Panc1 (cell line): Measurements from ENCODE around the gene KIF27. TPM values are rescaled to one million over a fixed set of nuclear protein-coding genes. Genes with fewer than 3 reads are reported as not detected.

Experiments
- ATAC-seq: fragments of 200-7000 bp; cut with Tn5 transposase; 2 replicates; pipeline ENCODE4 v1.9.1; 2020; ENCODE audit warnings: mild to moderate bottlenecking, moderate library complexity
- BruUV-seq: library from RNA; stranded (reverse); fragments of 400-500 nt; replicated peaks from 2 replicates; lab custom pipeline; 2021; lab: Mats Ljungman, UMichigan
- CTCF ChIA-PET: fragments of 300-600 bp; sonication (Branson Sonifier 250); formaldehyde crosslinking; loops from one replicate; lab custom pipeline; 2022; ENCODE audit warnings: antibody characterized with exemption; lab: Charles Lee
- POLR2A ChIA-PET: fragments of 300-600 bp; sonication (Branson Sonifier 250); formaldehyde crosslinking; loops from one replicate; lab custom pipeline; 2022; ENCODE audit warnings: antibody characterized with exemption; lab: Charles Lee
- DNase-seq: peaks from one replicate; pipeline ENCODE4 v3.0.0-alpha.2; 2010; ENCODE audit warnings: low read depth, low spot score
- H3K27ac ChIP-seq: 2 replicates; pipeline ENCODE4 v1.5.1; 2011; ENCODE audit warnings: mild to moderate bottlenecking, low read length, inconsistent platforms
- H3K27me3 ChIP-seq: fragments of 200-500 bp; sonication (Bioruptor generic); 2 replicates; pipeline ENCODE4 v1.6.0; 2014; ENCODE audit warnings: low read length, inconsistent platforms; ENCODE audit not compliant: control insufficient read depth, insufficient read depth
- H3K36me3 ChIP-seq: fragments of 200-500 bp; sonication (Bioruptor generic); 2 replicates; pipeline ENCODE4 v1.5.1; 2014; ENCODE audit warnings: inconsistent platforms, mild to moderate bottlenecking, low read length, moderate library complexity; ENCODE audit not compliant: control insufficient read depth, insufficient read depth
- H3K4me1 ChIP-seq: 2 replicates; pipeline ENCODE4 v1.5.1; 2011; ENCODE audit warnings: inconsistent platforms, mild to moderate bottlenecking, low read length, moderate library complexity; ENCODE audit not compliant: control insufficient read depth, insufficient read depth
- H3K4me3 ChIP-seq, 2 experiments: 2 replicates each; pipeline ENCODE4 v1.5.1; 2011 to 2012; ENCODE audit warnings: low read depth in 2 of 2, low read length in 2 of 2, mild to moderate bottlenecking in 2 of 2, inconsistent platforms in 1 of 2, moderate library complexity in 1 of 2
- H3K9me3 ChIP-seq: fragments of 200-500 bp; sonication (Bioruptor generic); 2 replicates; pipeline ENCODE4 v1.5.1; 2014; ENCODE audit warnings: low read depth, mild to moderate bottlenecking, inconsistent platforms, low read length, moderate library complexity; ENCODE audit not compliant: control insufficient read depth, insufficient read depth
- CTCF ChIP-seq: fragments of 450-650 bp; IDR thresholded peaks from 2 replicates; pipeline ENCODE4 v1.5.1; 2017; ENCODE audit warnings: mild to moderate bottlenecking
- POLR2AphosphoS5 ChIP-seq: IDR thresholded peaks from 2 replicates; pipeline ENCODE4 v1.6.1; 2012; ENCODE audit warnings: mild to moderate bottlenecking, low read depth, low read length, moderate library complexity
- REST ChIP-seq, 2 experiments: IDR thresholded peaks; 2 replicates each; pipeline ENCODE4 v1.6.1; 2011 to 2012; ENCODE audit warnings: low read depth in 2 of 2, control low read depth in 1 of 2, low read length in 1 of 2, mild to moderate bottlenecking in 1 of 2, moderate library complexity in 1 of 2; ENCODE audit not compliant: insufficient read depth in 1 of 2
- SIN3A ChIP-seq: IDR thresholded peaks from 2 replicates; pipeline ENCODE4 v1.6.1; 2012; ENCODE audit warnings: low read depth, mild to moderate bottlenecking, low read length, moderate library complexity, borderline replicate concordance; ENCODE audit not compliant: insufficient read depth
- TCF7L2 ChIP-seq: IDR thresholded peaks from 2 replicates; pipeline ENCODE4 v1.6.1; 2011; ENCODE audit warnings: mild to moderate bottlenecking, low read depth, low read length, inconsistent platforms
- in situ Hi-C: cut with HindIII; loops from 2 replicates; pipeline ENCODE4 v1.10.0; 2016; ENCODE audit warnings: low sequenced_read_pairs, low pct_unique_long_range_greater_than_20kb
- intact Hi-C: fragments of 100-400 bp; cut with micrococcal nuclease; formaldehyde crosslinking; loops from one replicate; pipeline ENCODE4 v1.10.0; 2022; ENCODE audit not compliant: unreplicated experiment
- total RNA-seq: library from RNA; stranded (reverse); gene quantifications from one replicate; pipeline ENCODE4 v1.2.1, GENCODE V29; 2021; ENCODE audit not compliant: unreplicated experiment

KIF27 gene
- total RNA-seq, 1 experiment from 2014 or later: 3.4 TPM

GRCh38 chr9:83932851-83933250 is 11.6 kb upstream of the KIF27 start:
- Histone ChIP-seq H3K4me3 (no peak overlapping the region), H3K4me1 (no peaks in the 10 kb centered on the region), H3K27me3 (no peaks in the 10 kb centered on the region), H3K27ac (no peak overlapping the region), H3K36me3 (no peaks in the 10 kb centered on the region), H3K9me3 (no peaks in the 10 kb centered on the region)
- BruUV-seq: no TSS peak
- ATAC-seq (no peak), DNase-seq (no peak)
- intact Hi-C loops: no loop called here
- ChIA-PET POLR2A (no interaction called here), CTCF (no interaction called here)
- TF ChIP-seq REST (IDR thresholded peaks at IDR 0.05; ENCODE audit: insufficient read depth in 1 of 2, low read depth in 2 of 2, low read length in 1 of 2): no peak
- TF ChIP-seq SIN3A: no peak
- TF ChIP-seq POLR2AphosphoS5: no peak
- no peak for TF ChIP-seq CTCF
- TF ChIP-seq TCF7L2: no peak
- in situ Hi-C loops: no loop called here

GRCh38 chr9:83932011-83932410 is 10.8 kb upstream of the KIF27 start:
- no peak for DNase-seq
- no peaks in the 10 kb centered on the region for H3K9me3 ChIP-seq
- ChIA-PET CTCF (no interaction called here), POLR2A (no interaction called here)
- BruUV-seq: no TSS peak
- no peak for ATAC-seq
- H3K36me3 ChIP-seq: no peaks in the 10 kb centered on the region
- no peak overlapping the region for H3K27ac ChIP-seq
- H3K4me3 ChIP-seq: no peak overlapping the region
- in situ Hi-C loops: no loop called here
- intact Hi-C loops: no loop called here
- H3K4me1 ChIP-seq: no peaks in the 10 kb centered on the region
- H3K27me3 ChIP-seq: no peaks in the 10 kb centered on the region
- TF ChIP-seq REST (IDR thresholded peaks at IDR 0.05; ENCODE audit: insufficient read depth in 1 of 2, low read depth in 2 of 2, low read length in 1 of 2) (no peak), POLR2AphosphoS5 (no peak), TCF7L2 (no peak), CTCF (no peak), SIN3A (no peak)
